DOHH2 (cell line): Measurements from ENCODE around the gene UMODL1.

ENCODE experiments used
- CTCF ChIP-seq: fragments of 200-600 bp; sonication (generic); IDR thresholded peaks from one replicate; pipeline ENCODE4 v1.5.1; 2014; ENCODE audit warnings: antibody characterized with exemption, mild to moderate bottlenecking, low read depth, low read length; ENCODE audit not compliant: poor library complexity, severe bottlenecking
- EZH2phosphoT487 ChIP-seq: fragments of 200-600 bp; sonication (generic); IDR thresholded peaks from 2 replicates; pipeline ENCODE4 v1.6.1; 2017; ENCODE audit warnings: borderline replicate concordance, mild to moderate bottlenecking, antibody characterized with exemption, low read length, moderate library complexity, mixed read lengths

DNA sequence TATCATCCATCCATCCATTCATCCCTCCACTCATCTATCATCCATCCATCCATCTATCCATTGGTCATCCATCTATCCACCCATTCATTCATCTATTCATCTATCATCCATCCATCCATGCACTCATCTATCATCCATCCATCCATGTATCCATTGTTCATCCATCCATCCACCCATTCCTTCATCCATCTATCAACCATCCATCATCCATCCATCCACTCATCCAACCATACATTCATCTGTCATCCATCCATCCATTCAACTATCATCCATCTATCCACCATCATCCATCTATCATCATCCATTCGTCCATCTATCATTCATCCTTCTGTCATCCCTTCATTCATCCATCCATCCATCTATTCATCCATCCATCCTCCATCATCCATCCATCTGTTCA, 61.1 kb downstream of the UMODL1 start:
- TF ChIP-seq CTCF, result no peak
- TF ChIP-seq EZH2phosphoT487, result no peak
